SU-DHL-6 (cell line): ENCODE data around the gene CEP44.

Experiments
- EZH2phosphoT487 ChIP-seq: fragments of 200-600 bp; sonication (generic), shearing (Covaris generic); conservative IDR thresholded peaks from 2 replicates; pipeline ENCODE4 v1.6.1; 2018; ENCODE audit warnings: mild to moderate bottlenecking, antibody characterized with exemption, low read length, moderate library complexity, mixed read lengths
- TF ChIP-seq, protein P1 (sequence below): fragments of 200-600 bp; sonication (generic); IDR thresholded peaks from one replicate; pipeline ENCODE4 v1.5.1; 2017; ENCODE audit warnings: antibody characterized with exemption, mild to moderate bottlenecking, low read length, moderate library complexity; ENCODE audit not compliant: insufficient read depth, poor library complexity, severe bottlenecking

DNA sequence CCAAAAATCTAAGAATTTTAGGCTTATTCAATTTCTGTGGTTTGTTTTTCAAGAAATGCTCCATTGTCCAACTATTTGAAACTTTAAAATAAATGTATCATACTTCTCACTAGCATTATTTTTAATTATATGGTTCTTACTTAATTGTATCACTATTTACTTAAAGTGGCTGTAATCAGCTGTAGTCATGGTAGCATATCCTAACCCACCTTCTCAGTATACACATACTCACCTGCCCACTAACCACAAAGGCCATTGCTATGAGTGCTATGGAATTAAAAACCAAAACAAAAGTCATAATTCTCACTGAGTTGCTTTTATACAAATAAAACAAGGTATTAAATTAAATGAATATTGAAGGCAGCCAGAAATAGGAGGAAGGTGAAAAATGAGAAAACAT lies 5.2 kb upstream of the CEP44 start:
- TF ChIP-seq, protein P1, sequence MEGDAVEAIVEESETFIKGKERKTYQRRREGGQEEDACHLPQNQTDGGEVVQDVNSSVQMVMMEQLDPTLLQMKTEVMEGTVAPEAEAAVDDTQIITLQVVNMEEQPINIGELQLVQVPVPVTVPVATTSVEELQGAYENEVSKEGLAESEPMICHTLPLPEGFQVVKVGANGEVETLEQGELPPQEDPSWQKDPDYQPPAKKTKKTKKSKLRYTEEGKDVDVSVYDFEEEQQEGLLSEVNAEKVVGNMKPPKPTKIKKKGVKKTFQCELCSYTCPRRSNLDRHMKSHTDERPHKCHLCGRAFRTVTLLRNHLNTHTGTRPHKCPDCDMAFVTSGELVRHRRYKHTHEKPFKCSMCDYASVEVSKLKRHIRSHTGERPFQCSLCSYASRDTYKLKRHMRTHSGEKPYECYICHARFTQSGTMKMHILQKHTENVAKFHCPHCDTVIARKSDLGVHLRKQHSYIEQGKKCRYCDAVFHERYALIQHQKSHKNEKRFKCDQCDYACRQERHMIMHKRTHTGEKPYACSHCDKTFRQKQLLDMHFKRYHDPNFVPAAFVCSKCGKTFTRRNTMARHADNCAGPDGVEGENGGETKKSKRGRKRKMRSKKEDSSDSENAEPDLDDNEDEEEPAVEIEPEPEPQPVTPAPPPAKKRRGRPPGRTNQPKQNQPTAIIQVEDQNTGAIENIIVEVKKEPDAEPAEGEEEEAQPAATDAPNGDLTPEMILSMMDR = no peak
- TF ChIP-seq EZH2phosphoT487 = no peak
